Fibroblast of pulmonary artery (primary cell): ENCODE results near the gene IKZF1.
A peak's percentile ranks its signal among the peaks of the same experiment; 100 is the strongest.

Experiments
- DNase-seq: peaks from one replicate; pipeline ENCODE4 v3.0.0-alpha.2; 2010; ENCODE audit warnings: low read depth
- H3K4me3 ChIP-seq: replicated peaks from 2 replicates; pipeline ENCODE4 v1.5.1; 2011; ENCODE audit warnings: low read depth, mild to moderate bottlenecking, control low read depth, low read length, moderate library complexity
- TF ChIP-seq, protein P1 (sequence below): IDR thresholded peaks from 2 replicates; pipeline ENCODE4 v1.5.1; 2011; ENCODE audit warnings: mild to moderate bottlenecking, control low read depth, low read length, inconsistent platforms; ENCODE audit errors: missing control alignments

IKZF1 gene

DNA sequence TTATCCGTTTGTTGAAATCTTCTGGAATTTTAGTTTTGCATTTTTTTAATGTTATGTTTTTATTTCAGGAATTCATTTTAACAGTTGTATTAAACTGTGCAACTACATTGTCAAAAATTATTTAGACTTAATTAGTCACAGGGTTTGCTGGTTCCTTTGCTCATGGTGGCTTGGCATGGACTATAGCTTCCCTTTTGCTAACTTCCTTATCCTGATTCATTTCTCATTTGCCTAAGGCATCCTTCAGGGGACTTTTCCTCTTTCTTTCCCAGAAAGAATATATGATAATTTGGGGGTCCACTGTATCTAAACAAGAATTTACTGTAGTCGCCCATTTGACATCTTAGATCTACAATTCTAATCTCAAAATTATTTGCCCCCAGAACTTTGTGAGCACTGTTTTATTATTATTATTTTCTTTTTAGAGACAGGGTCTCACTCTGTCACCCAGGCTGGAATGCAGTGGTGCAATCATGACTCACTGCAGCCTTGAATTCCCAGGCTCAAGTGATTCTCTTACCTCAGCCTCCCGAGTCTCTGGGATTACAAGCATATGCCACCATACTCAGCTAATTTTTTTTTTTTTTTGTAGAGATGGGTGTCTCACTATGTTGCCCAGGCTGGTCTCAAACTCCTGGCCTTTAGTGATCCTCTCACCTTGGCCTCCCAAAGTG is 131.8 kb downstream of the IKZF1 start:
- peak; percentile 87 for DNase-seq
- TF ChIP-seq, protein P1, sequence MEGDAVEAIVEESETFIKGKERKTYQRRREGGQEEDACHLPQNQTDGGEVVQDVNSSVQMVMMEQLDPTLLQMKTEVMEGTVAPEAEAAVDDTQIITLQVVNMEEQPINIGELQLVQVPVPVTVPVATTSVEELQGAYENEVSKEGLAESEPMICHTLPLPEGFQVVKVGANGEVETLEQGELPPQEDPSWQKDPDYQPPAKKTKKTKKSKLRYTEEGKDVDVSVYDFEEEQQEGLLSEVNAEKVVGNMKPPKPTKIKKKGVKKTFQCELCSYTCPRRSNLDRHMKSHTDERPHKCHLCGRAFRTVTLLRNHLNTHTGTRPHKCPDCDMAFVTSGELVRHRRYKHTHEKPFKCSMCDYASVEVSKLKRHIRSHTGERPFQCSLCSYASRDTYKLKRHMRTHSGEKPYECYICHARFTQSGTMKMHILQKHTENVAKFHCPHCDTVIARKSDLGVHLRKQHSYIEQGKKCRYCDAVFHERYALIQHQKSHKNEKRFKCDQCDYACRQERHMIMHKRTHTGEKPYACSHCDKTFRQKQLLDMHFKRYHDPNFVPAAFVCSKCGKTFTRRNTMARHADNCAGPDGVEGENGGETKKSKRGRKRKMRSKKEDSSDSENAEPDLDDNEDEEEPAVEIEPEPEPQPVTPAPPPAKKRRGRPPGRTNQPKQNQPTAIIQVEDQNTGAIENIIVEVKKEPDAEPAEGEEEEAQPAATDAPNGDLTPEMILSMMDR: no peak
- H3K4me3 ChIP-seq: no peak overlapping the region

DNA sequence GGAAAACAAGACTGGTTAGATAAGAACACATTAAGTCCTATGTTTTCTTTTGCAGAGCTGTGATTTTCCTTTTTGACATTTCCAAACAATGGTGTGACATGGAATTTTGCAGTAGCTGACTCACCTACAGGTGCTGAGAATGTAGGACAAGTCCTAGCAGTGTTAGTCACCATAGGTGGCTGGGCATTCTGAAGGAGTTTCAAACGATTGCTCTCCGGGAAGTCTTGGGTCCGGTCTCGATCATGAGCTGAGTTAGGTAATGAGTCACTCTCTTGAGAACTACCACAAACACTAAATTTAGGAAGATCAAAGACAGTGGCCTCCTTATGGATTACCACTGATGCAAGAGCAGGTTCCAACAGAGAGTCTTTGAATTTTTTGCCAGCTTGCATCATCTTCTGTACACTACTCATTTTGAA is 142.0 kb downstream of the IKZF1 start:
- no peak overlapping the region for H3K4me3 ChIP-seq
- peak; percentile 28 for DNase-seq
- TF ChIP-seq, protein P1: no peak

DNA sequence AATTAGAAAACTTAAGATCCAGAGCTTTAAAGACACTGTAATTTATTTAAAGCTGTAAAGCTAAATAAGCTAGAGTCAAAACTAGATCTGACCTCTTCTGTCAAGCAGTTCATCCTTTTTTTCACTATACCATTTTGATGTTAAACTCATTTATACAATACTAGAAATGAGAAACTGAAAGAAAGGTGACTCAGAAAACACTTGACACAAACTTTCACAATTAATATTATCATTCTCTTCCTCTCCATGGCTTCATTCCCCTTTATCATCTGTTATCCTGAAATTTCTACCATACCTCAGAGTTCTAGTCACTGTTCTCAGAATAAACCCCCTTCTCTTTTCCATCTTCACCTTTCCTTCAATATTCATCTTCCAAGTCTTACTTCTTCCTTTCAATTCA is 144.3 kb downstream of the IKZF1 start:
- TF ChIP-seq, protein P1: no peak
- no peak overlapping the region for H3K4me3 ChIP-seq
- DNase-seq: no peak

- peak overlapping the region; percentile 82 for H3K4me3 ChIP-seq
- no peak for DNase-seq
- TF ChIP-seq, protein P1: no peak
Observed at GRCh38 chr7:50449501-50449880, 145.0 kb downstream of the IKZF1 start.

GRCh38 chr7:50449881-50450589 is 145.5 kb downstream of the IKZF1 start, which contains the start of gene FIGNL1:
FIGNL1 (minus strand) TSS chr7:50450350; CDS start chr7:50447287, 3,063 bp downstream.
- TF ChIP-seq, protein P1: no peak
- H3K4me3 ChIP-seq: peak within 1 kb of the TSS; percentile 82
- peak; percentile 79 for DNase-seq

GRCh38 chr7:50450590-50451032 is 146.1 kb downstream of the IKZF1 start:
- TF ChIP-seq, protein P1: no peak
- H3K4me3 ChIP-seq: peak overlapping the region; percentile 82
- DNase-seq: no peak
